Epithelial cell of prostate (primary cell): Measurements from ENCODE around the gene PMM2.
"Not testable (repeated sequence)": the region's sequence is repeated elsewhere in the genome, so short reads cannot be mapped to it uniquely, and the experiment has no call there.

Source experiments
- DNase-seq: peaks from one replicate; pipeline ENCODE4 v3.0.0-alpha.2; 2011; ENCODE audit warnings: low read depth, low spot score
- H3K27ac ChIP-seq: fragments of 450-650 bp; 2 replicates; pipeline ENCODE4 v1.5.1; 2017; ENCODE audit warnings: mild to moderate bottlenecking

PMM2 gene

DNA sequence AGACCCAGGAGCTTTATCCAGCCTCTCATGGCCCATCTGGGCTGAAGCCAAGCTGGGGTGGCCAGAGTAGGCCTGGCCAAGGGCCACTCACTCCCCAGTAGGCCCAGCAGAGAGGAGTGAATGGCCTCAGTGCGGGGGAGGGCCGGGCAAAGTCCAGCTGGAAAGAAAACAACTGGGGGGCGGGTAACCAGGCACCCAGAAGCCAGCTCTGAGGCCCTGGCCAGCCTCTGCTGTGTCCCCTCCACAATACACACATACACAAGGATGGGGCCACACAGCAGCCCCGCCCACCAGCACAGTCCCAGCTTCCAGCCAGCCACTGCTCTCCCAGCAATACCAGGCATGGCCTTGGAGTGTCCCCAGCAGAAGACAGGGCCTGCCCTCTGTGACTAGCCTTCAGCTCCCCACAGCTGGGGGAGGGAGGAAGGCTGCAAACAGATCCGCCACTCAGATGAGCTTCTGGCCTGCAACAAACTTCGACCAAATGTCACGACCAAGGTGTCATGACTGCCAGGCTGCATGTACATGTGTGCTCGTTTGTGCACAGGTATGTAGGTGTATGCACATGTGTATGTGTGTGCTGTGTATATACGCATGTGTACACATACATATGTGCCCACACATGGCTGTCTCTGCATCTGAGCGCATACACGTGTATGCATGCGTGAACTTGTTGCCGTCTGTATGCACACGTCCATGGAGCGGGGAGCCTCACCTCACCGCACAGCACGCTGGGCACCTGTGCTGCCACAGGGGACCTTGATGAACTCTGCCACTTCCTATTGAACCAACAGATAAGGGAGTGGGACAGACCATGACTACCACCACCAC is 66.2 kb downstream of the PMM2 start:
- DNase-seq = no peak
- H3K27ac ChIP-seq = no peak overlapping the region

DNA sequence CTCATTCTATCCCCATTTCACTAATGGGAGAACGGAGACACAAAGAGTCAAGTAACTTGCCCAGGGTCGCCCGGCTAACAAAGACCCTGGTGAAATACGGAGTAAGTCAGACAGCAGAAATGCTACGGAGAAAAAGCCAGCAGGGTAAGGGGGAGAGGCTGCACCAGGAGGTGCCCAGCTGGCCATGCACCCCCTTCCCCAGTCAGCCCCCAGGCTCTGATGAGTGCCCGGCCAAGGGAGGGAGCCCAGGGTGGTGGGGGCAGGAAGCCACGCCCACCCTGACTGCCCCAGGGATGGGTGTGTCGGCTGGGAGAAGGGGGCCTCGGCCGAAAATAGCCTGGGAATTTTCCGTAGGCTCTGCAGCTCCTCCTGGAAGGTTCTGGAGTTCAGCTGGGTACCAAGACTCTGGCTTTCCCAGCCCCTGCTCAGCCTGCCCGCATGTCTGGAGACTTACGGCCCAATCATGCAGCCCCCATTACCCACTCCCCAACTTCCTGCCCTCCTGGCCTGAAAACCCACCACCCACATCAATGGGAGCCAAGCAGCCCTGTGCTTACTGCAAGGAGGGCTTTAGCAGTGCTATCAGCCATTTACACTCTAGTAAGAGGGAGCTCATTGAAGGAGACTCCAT is 67.0 kb downstream of the PMM2 start:
- no peak for DNase-seq
- H3K27ac ChIP-seq = no peak overlapping the region

DNA sequence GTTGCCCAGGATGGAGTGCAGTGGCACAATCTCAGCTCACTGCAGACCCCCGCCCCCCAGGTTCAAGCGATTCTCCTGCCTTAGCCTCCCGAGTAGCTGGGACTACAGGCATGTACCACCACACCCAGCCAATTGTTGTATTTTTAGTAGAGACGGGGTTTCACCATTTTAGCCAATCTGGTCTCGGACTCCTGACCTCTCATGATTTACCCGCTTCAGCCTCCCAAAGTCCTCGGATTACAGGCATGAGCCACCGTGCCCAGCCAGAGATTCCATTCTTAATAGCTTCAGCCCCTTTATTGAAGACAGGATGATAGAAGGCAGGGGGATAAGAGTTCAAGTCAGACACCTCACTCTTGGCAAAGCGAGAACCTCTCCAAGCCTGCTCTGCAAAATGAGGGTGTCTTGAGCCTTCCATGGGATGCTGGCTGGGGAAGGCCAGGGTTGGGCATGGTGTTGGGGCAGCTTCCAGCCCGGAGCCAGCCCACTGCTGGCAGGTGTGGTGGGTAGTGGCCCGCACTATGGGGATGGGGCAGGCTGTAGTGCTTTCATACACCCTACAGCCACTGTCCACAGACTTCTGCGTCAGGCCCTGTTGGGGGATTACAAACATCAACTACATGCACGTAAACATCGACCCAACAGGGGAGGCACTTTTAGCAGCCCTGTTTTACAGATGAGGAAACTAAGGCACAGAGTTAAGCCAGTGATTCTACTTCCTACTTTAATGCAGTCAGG is 67.7 kb downstream of the PMM2 start:
- DNase-seq = no peak
- no peak overlapping the region for H3K27ac ChIP-seq

DNA sequence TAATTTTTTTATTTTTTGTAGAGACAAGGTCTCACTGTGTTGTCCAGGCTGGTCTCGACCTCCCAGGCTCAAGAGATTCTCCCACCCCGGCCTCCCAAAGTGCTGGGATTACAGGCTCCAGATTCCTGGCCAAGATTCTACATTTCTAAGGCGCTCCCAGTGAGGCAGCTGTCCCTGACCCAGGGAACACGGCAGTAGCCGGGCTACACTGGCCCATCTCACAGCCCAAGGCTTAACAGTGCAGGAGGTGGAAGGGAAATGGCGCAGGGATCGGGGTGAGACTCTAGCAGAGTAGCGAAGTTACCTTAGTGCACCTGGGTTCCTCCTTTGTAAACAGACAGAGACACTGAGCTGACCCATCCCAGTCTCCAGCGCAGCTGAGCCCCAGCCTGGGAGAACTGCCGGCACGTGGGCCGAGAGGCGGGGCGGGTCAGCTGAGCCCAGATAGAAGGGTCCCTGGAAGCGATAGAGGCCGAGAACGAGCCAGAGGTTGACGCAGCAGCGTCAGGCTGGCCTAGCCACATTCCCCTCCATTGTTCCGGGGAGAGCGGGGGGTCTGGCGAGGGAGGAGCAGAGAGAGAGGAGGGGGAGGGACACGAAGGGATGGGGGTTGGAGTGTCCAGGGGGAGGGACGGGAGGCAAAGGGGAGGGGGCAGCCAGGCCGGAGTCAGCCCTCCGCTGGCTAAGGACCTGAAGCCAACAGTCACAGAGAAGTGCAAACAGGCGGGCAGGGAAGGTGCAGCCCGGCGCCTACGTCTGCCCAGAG is 68.7 kb downstream of the PMM2 start:
- no peak for DNase-seq
- H3K27ac ChIP-seq = no peak overlapping the region

DNA sequence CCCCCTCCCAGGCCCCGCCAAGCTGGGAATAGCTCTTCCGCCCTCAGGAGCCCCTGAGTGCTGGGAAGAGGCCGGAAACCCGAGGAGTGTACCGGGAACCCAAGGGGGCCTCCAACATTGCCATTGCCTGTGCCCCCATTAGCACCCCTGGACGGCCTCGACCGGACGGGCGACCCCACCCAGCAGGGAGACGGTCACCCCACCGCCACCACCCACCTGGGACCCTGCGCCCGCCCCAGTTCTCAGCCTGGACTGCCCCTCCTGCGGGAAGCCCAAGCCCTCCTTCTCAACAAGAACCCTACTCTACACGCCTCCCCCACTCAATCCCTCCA is 69.2 kb downstream of the PMM2 start:
- no peak for DNase-seq
- H3K27ac ChIP-seq = no peak overlapping the region

DNA sequence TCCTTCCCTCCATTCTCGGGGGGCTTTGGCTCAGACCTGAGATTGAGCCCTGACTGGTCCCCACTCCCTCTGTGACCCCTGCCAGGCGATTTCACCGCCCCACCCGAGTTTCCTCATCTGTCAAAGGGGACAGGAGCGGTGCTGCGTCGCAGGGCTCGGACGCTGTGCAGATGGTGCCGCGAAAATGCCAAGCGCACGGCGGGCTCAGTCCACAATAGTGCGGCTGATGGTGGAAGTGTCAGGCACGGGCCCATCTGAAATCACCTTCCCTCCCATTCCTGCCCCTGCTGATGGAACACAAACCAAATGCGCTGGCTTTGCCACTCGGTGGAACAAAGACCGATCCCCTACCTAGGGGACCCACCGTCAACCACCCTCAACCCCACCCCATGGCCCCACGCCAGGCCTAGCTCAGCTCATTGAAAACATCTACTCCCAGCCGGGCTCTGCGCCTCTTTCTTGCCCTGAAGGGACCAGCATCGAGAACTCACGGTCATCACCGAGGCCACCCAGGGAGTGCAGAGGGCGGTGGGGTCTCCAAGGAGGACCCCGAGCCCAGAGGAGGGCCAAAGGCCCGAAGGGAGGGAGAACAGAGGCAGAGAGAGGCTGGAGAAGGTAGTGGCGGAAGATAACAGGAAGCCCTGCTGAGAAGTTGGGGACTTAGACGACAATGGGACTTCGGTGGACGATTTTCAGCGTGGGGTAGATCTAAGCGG is 69.7 kb downstream of the PMM2 start:
- DNase-seq = no peak
- H3K27ac ChIP-seq = peak overlapping the region; percentile 76

DNA sequence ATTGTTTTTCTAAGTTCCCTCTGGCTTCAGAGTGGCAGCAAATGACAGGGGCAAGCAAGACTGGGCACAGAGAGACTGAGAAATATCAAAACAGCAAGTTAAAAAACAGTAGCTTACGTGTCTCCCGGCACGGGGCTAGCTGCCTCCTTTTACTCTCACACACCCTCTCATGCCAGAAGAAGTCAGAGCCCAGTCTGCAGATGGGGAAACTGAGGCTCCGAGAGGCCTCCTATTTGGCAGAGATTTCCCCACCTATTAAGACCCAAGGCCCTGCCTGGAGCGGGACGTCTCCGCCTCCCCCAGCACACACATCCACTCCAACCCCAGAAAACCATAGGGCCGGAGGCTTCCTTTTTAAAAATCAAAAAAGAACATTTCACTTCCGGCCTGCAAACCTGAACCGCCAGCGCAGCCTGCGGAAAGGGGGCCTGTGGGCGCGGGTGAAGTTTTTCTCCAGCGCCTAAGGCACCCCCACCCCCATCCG is 70.3 kb downstream of the PMM2 start:
- no peak for DNase-seq

DNA sequence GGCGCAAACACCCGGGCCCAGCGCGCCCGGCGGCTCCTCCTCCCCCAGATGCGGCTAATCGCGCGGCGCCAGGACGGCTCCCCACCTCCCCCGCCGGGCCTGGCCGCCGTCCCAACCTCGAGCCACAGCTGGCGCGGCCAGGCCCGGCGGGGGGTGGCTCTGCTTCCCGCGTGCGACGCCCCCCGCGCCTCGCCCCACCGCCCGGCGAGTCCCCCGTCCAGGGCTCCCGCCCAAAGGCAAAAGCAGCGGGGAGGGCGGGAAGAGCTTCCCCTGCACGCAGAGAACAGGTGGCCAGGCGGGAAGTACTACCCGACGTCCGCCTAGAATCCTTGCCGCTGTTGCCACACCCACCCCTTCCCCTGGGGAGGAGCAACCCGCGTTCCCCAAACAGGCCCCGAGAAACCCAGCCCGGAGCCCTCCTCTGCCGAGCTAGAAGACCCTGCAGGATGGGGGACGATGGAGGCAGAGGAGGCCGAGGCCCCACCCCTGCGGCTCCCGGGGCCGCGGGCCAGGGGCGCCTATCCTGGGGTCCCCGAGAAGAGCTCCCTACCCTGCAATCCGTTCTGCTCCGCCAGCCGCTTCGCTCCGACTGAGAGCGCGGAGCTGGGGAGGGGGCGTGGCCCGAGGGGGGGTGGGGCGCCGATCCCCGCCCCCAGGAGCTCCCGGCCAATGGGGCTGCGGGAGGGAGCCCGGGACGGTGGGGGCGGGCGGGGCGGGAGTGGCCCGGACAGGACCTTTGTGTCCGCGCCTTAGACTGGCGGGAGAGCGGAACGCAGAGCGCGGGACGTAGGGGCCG is 71.0 kb downstream of the PMM2 start, which contains the start of gene CARHSP1:
CARHSP1 (minus strand) TSS at position 591 of the 796 bp plus-strand sequence. CDS start 9,678 bp downstream, outside the sequence.
- DNase-seq = no peak
- peak within 1 kb of the TSS; percentile 76 for H3K27ac ChIP-seq

More for the DNA sequence above, 70.3 kb downstream of the PMM2 start:
- H3K27ac ChIP-seq = peak overlapping the region; percentile 76

DNA sequence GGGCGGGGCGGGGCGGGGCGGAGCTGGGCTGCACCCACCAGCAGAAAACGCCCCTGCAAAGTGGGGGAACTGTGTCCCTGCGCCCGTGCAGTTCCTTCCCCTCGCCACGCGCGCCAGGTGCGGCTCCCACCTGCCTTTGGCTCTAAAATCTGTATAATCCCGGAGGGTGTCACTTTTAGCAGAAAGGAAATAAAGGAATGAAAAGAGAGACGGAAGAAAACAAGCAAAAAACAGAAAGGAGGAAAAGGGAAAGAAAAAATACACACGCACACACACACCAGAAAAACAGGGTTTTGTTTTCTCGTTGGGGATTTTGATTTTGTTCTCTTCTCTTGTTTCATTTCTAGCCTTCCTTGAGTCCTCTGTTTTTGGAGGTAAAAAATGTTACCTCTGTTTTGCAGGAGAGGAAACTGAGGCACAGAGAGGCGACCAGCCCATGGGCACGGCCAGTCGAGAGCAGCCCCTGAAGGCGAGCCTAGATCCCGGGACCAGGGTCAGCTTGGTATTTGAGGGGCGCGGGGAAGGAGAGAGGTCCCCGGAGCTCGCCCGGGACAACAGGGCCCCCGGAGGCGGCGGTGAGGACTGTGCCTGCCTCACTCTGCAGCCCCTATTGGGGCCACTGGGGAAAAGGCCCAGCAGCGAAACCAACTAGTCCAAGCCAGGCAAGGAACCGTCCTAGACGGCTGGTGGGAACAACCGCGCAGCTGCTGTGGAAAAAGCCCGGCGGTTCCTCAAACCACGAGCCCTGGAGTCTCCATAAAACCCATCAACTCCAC is 71.8 kb downstream of the PMM2 start:
- DNase-seq = no peak
- H3K27ac ChIP-seq = peak overlapping the region; percentile 76

DNA sequence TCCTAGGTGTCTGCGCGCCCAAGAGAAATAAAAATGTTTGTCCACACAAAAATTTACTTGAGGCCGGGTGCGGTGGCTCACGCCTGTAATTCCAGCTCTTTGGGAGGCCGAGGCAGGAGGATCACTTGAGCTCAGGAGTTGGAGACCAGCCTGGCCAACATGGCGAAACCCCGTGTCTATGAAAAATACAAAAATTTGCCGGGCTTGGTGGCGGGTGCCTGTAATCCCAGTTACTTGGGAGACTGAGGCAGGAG is 72.3 kb downstream of the PMM2 start:
- DNase-seq, H3K27ac ChIP-seq: not testable (repeated sequence)

DNA sequence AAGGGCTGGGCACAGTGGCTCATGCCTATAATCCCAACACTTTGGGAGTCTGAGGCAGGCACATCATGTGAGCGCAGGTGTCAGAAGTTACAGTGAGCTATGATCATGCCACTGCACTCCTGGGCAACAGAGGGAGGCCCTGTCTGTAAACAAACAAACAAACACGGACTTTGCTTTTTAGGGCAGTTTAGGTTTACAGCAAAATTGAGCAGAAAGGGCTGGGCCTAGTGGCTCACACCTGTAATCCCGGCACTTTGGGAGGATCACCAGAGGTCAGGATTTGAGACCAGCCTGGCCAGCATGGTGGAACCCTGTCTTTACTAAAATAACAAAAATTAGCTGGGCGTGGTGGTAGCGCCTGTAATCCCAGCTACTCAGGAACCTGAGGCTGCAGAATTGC is 74.4 kb downstream of the PMM2 start:
- peak overlapping the region; percentile 94 for H3K27ac ChIP-seq

DNA sequence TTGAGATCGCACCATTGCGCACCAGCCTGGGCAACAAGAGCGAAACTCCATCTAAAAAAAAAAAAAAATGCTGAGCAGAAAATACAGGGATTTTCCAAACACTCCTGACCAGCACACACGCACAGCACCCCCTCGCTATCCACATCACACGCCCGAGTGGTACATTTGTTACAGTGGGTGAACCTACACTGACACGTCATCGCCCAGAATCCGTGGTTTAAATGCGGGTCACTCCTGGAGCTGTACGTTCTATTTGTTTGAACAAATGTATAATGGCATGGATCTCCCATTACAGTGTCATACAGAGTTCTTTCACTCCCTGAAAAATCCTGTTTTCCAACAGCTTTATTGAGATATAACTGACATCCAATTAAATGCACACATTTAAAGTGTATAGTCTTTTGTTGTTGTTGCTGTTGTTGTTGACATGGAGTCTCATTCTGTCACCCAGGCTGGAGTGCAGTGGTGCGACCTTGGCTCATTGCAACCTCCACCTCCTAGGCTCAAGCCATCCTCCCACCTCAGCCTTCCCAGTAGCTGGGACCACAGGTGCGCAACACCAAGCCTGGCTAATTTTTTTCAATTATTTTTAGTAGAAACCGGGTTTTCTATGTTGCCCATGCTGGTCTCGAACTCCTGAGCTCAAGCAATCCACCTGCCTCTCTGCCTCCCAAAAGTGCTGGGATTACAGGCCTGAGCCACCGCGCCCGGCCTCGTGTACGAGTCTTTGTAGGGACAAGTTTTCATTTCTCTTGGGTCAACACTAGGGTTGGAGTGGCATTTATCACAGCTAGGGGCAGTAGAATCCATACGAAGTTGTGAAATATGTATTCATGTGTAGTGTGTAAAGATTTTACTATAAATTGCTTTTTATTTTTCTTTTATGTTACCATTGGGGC is 75.6 kb downstream of the PMM2 start:
- H3K27ac ChIP-seq = no peak overlapping the region
- no peak for DNase-seq

More for the DNA sequence above, 74.4 kb downstream of the PMM2 start:
- DNase-seq = no peak

DNA sequence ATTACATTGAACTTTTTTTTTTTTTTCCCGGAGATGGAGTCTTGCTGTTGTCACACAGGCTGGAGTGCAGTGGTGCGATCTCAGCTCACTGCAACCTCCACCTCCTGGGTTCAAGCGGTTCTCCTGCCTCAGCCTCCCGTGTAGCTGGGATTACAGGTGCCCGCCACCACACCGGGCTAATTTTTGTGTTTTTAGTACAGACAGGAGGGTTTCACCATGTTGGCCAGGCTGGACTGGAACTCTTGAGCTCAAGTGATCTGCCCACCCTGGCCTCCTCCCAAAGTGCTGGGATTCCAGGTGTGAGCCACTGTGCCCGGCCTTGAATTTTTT is 76.2 kb downstream of the PMM2 start:
- not testable (repeated sequence) for DNase-seq

DNA sequence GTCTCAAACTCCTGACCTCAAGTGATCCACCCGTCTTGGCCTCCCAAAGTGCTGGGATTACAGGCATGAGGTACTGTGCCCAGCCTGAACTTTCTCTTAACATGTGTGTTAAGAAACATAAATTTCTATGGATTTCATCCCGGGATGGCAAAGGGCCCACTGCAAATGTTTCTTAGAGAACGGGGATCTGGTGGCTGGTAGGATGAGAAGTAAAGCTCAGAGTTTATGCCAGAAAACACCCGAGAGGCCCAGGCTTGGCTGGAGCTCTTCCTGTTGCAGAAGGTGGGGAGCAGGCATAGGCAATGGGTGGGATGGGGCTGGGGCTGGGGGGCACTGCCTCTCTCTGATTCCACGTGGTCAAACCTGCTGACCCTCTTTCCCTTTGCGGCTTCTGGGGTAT is 76.7 kb downstream of the PMM2 start:
- H3K27ac ChIP-seq = no peak overlapping the region

More for the DNA sequence above, 76.2 kb downstream of the PMM2 start:
- not testable (repeated sequence) for H3K27ac ChIP-seq

DNA sequence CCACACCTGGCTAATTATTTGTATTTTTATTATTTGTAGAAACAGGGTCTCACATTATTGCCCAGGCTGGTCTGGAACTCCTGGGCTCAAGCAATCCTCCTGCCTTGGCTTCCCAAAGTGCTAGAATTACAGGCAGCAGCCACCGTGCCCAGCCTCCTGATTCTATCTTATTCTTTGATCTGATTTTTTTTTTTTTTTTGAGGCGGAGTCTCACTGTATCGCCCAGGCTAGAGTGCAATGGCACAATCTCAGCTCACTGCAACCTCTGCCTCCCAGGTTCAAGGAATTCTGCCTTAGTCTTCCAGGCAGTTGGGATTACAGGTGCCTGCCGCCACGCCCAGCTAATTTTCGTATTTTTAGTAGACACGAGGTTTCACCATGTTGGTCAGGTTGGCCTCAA is 77.7 kb downstream of the PMM2 start:
- H3K27ac ChIP-seq, DNase-seq: not testable (repeated sequence)

More for the DNA sequence above, 76.7 kb downstream of the PMM2 start:
- no peak for DNase-seq

DNA sequence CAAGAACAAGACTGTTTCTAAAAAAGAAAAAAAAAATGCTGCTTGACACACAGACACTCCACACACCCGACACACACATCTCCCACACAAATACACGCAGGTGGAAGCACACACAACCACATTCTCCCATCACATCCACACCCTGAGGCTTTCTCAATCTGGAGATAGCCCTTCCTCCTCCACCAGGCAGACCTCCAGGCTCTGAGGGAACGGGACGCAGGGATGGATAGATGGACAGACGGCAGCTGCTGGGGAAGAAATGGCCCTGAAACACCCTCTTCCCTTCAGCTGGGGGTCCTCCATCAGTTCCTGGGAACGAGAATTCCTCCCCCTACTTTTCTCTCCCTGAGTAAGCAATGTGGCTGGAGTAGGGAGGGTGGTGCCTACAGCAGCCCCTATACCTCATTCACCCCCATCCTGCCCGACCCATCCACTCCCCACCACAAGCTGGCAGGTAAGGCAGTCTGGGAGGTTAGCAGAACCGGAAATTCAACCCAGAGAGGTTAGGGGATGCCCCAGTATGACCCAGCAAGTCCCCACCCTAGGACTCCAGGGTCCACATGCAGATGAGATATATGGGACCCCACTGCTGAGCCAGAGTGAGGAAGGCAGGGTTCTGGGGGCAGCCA is 80.4 kb downstream of the PMM2 start:
- no peak for DNase-seq
- peak overlapping the region; percentile 80 for H3K27ac ChIP-seq

DNA sequence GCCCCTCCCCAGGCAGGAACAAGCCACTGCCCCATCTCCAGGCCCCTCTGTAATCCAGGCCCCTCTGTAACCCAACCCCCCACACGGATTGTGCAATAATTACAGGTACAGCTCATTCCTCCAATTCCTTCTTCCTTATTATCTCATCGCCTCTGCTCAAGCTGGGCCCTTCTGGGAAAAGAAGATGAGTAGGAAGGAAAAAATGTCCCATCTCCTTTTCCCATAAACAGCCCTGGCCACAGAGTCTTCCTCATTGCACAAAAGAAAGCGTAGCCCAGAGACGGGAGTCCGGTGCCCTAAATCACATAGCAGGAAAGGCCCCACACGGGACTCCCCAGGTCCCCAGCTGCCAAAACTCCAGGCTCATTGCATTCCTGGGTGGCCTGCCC is 80.9 kb downstream of the PMM2 start:
- H3K27ac ChIP-seq = peak overlapping the region; percentile 80
- no peak for DNase-seq
